ENCODE results near the gene USP53.
"Not testable (repeated sequence)": the region's sequence is repeated elsewhere in the genome, so short reads cannot be mapped to it uniquely, and the experiment has no call there.

USP53 gene

GRCh38 chr4:119229908-119230687, 17.6 kb downstream of the USP53 start:
- no peak for DNase-seq (ENCODE audit: low read depth)

DNA sequence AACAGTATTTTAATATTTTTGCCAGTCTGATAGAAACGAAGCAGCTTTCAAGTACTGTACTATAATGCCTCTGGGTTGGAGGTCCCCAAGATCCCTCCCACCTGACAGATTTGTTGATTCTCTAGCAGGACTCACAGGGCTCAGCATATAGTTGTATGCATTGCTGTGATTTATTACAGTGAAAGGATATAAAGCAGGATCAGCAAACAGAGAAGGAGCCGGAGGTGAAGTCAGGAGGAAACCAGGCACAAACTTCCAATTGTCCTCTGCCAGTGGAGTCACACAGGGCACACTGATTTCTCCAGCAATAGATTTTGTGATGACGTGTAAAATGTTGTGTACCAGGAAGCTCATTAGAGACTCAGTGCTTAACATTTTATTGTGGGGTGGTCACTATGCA, 19.0 kb downstream of the USP53 start:
- no peak for DNase-seq (ENCODE audit: low read depth)

DNA sequence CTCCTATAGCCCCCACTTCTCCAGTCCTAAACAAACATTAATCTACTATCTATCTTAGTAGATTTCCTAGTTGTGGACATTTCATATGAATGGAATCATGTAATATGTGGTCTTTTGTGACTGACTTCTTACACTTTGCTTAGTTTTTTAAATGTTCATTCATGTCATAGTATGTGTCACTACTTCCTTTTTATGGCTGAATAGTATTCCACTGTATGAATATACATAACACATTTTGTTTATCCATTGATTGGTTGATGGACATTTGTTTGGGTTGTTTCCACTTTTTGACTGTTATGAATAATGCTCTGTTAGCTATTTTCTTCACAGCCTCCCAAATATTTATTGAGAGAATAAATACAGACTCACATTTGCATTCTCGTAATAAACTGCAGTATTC, 19.8 kb downstream of the USP53 start:
- DNase-seq (ENCODE audit: low read depth) = no peak

DNA sequence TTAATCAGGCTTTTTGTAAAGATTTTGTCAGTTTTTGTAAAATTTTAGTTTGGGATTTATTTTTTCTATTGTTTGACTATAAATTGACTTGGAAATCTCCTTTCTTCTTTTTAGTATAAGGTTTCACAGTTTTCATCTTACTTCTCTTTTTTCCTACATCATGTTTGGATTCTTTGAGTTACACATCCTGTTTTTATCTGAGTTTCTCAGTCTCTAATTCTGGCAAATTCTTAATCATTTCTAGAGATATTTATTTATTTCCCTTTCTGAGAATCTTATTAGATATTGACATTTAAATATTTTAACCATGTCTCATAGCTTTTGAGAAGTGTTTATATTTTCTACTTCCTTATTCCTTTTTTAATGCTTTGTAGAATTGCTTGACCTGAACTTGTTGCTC, 20.7 kb downstream of the USP53 start:
- DNase-seq (ENCODE audit: low read depth) = no peak

GRCh38 chr4:119233750-119234149, 21.2 kb downstream of the USP53 start:
- DNase-seq (ENCODE audit: low read depth) = no peak

GRCh38 chr4:119237201-119237600, 24.7 kb downstream of the USP53 start:
- no peak for DNase-seq (ENCODE audit: low read depth)

GRCh38 chr4:119237642-119238041, 25.1 kb downstream of the USP53 start:
- no peak for DNase-seq (ENCODE audit: low read depth)

GRCh38 chr4:119238068-119238722, 25.7 kb downstream of the USP53 start:
- DNase-seq (ENCODE audit: low read depth) = no peak

DNA sequence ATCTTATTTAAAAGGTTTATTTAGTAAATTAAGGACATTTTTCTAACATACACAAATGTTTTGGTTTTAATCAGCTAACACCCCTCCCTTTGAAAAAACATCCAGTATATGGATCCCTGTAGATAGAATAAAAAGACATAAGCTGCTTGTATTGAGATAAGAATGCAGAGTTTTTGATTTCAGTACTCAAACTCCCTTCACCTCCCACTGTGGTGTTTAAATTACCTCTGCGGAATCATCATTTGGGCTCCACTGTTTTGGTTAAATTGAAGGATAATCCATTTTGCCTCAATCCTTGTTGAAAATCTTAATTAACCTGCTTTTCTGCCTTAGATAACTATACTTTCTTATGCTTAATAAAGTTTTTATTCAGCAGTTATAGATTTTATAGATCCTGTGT, 27.6 kb downstream of the USP53 start:
- DNase-seq (ENCODE audit: low read depth) = no peak

GRCh38 chr4:119240568-119240967, 28.1 kb downstream of the USP53 start:
- DNase-seq (ENCODE audit: low read depth) = no peak

DNA sequence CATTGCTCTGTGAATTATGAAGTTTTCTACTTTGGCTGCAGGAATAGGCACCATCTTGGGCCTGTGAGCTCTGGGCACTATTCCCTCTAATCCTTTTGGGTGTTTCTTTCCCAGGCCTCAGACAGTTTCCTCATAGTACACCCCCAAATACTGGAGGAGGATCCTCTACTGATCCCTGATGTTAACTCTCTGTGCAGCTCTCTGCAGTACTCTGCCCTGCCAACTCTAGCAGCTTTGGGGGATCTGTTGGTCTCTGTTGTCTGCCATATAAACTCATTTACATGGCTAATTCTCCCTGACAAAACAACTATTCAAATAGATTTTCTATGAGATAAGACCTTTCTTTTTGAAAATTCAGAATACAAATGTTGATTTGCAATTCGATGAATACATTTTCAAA, 29.9 kb downstream of the USP53 start:
- DNase-seq (ENCODE audit: low read depth) = no peak

DNA sequence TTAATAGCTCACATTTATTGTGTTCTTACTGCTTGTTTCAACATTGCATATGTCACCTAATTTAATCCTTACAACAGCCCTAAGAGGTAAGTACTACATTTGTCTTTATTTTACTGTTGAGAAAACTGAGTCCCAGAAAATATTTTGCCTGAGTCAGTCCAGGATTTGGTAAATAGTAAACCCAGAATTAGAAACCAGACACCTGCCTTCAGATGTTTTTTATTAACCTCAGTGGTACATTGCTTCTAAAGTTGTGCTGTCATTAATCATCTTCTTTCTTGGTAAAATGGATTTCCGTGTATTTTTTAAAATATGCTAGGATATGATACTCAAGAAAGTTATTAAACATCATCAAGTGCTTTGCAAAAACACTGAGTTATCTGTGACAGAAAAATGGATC, 31.4 kb downstream of the USP53 start:
- DNase-seq (ENCODE audit: low read depth) = no peak

- DNase-seq (ENCODE audit: low read depth) = no peak
Measured at GRCh38 chr4:119244344-119244743, 31.8 kb downstream of the USP53 start.

- DNase-seq (ENCODE audit: low read depth) = no peak
Measured at GRCh38 chr4:119244832-119245231, 32.3 kb downstream of the USP53 start.

- DNase-seq (ENCODE audit: low read depth) = no peak
Measured at GRCh38 chr4:119246177-119246733, 33.7 kb downstream of the USP53 start.

- DNase-seq (ENCODE audit: low read depth) = not testable (repeated sequence)
Measured at GRCh38 chr4:119251037-119251436, 38.5 kb downstream of the USP53 start.

- not testable (repeated sequence) for DNase-seq (ENCODE audit: low read depth)
Measured at GRCh38 chr4:119255223-119255622, 42.7 kb downstream of the USP53 start.

DNA sequence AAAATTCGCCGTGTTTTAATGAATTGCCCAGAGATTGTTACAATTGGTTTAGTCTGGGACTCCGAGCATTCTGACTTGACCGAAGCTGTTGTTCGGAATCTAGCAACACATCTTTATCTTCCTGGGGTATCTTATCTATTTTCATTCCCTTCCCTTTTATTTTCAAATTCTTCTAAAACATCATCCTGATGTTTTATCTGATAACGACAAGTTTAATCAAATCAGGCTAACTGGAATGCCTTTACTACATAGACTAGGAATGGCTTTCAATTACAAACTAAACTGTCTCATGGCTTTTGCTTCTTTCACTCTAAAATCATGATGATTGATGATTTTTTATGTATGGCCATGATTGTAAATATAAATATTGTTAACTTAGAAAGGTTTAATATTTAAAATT, 48.0 kb downstream of the USP53 start:
- no peak for DNase-seq (ENCODE audit: low read depth)

DNA sequence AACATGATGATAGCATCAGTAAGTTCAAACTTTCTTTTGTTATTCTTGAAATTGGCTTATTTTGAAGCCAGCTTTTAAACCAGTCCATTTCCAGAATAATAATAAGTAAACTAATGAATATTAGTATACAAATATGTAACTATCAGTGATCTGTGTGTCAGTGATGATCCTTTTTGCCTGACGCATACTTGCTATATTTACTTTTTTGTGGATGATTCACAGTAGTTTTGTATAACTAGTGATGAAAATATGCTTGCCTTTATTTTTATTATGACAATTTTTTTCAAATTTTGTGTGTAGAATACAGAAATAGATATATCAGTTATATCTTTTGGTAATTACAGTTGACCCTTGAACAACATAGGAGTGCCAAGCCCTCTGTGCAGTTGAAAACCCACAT, 49.5 kb downstream of the USP53 start:
- DNase-seq (ENCODE audit: low read depth) = no peak

GRCh38 chr4:119264743-119265142, 52.2 kb downstream of the USP53 start:
- DNase-seq (ENCODE audit: low read depth) = no peak

DNA sequence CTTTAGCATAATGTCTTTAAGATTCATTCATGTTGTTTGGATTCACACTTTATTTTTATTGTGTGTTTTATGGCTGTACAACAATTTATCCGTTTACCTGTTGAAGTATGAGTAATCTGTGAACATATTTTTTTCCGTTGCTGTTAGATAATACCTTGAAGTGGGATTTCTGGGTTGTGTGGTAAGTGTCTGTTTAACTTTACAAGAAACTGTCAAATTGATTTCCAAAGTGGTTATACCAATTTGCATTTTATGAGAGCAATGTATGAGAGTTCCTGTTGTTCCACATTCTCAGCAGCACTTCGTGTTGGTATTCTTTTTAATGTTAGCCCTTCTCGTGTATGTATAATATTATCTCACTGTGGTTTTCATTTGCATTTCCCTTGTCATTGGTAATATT, 53.6 kb downstream of the USP53 start:
- no peak for DNase-seq (ENCODE audit: low read depth)

GRCh38 chr4:119268466-119268865, 56.0 kb downstream of the USP53 start:
- DNase-seq (ENCODE audit: low read depth) = no peak

DNA sequence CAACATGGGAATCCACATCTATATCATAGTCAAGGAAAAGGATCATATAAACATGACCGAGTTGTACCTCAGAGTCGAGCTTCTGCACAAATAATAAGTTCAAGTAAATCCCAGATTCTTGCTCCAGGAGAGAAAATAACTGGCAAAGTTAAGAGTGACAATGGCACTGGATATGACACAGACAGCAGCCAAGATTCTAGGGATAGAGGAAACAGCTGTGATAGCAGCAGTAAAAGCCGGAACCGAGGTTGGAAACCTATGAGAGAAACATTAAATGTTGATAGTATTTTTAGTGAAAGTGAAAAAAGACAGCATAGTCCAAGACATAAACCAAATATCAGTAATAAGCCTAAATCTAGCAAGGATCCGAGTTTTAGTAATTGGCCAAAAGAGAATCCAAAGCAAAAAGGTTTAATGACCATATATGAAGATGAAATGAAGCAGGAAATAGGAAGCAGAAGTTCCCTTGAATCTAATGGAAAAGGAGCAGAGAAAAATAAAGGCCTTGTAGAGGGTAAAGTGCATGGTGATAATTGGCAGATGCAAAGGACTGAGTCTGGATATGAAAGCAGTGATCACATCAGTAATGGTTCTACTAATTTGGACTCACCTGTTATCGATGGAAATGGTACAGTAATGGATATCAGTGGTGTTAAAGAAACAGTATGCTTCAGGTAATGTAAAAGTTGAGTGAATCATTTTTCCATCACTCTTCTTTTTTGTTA, 59.0 kb downstream of the USP53 start:
- DNase-seq (ENCODE audit: low read depth) = no peak

All from stimulated activated CD8-positive, alpha-beta memory T cell treated with anti-CD3 and anti-CD28 coated beads, Interleukin-4, amount 100 ng/mL, for 24 hours (primary cell).